Heart left ventricle (tissue), 13 donors: Measurements from ENCODE around the gene ULK1.

Experiments
- CTCF ChIP-seq, 12 donors: fragments of 200-600 bp; sonication (generic) in 4 of 12; IDR thresholded peaks; one replicate each; pipeline versions ENCODE4 v1.5.0 to v1.8.0; 2018 to 2022; ENCODE audit warnings: antibody characterized with exemption in 12 of 12, mild to moderate bottlenecking in 5 of 12
- POLR2A ChIP-seq, 2 donors: fragments of 450-650 bp; IDR thresholded peaks; one replicate each; pipeline ENCODE4 v1.6.1; 2017; ENCODE audit warnings: antibody characterized with exemption in 2 of 2, mild to moderate bottlenecking in 2 of 2, moderate library complexity in 2 of 2
- donor health status: ischemic (EF 13 %, LVEDD 7.1; RV severe dilation, severe dysfunction).
- donor health status: DM: no; HTN: yes; CAD: no.
- donor health status: DM: no; HTN: no; CAD: no.
- donor health status: ischemic (EF 25% LVEDD 6.9; RV normal size, moderate dysfunction).
- donor health status: ischemic (EF 25% LVEDD 5.7; RV mildly dilated, moderate dysfunction).
- donor health status: ischemic (EF 35%, LVEDD 5.7; RV mildly dilated, moderate dysfunction).
- donor health status: nonischemic (EF 11% LVEDD 7.7; RV severe dilation, severe dysfunction).
- donor health status: DM: yes; HTN: yes; CAD: no.
- donor health status: PGD.
- donor health status: ischemic (EF 29% LVEDD 5.4; RV normal size, mild dysfunction).
- donor health status: nonischemic (EF 23%, LVEDD 6.1; RV moderate dilation, normal function).

GRCh38 chr12:131844656-131845055 is 49.8 kb upstream of the ULK1 start:
- TF ChIP-seq CTCF (IDR thresholded peaks at IDR 0.05) (no peak), POLR2A (IDR thresholded peaks at IDR 0.05) (no peak)
